Measurements from ENCODE around the gene MTMR12.

DNA sequence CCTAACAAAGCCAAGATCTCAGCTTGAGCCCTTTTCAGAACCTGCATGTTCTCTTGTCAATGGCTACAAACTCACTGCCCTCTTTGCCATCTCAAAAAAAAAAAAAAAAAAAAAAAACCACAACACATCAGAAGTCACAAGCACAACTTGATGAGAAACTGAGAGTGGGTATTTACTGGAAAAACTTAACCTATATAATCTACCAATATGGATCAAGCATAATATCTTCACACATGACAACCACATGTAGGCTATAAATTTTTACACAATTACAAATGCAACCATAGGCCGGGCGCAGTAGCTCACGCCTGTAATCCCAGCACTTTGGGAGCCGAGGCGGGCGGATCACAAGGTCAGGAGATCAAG lies 9.0 kb downstream of the MTMR12 start:
- no peak for TF ChIP-seq POLR2A (IDR thresholded peaks at IDR 0.05)
- TF ChIP-seq, protein P1, sequence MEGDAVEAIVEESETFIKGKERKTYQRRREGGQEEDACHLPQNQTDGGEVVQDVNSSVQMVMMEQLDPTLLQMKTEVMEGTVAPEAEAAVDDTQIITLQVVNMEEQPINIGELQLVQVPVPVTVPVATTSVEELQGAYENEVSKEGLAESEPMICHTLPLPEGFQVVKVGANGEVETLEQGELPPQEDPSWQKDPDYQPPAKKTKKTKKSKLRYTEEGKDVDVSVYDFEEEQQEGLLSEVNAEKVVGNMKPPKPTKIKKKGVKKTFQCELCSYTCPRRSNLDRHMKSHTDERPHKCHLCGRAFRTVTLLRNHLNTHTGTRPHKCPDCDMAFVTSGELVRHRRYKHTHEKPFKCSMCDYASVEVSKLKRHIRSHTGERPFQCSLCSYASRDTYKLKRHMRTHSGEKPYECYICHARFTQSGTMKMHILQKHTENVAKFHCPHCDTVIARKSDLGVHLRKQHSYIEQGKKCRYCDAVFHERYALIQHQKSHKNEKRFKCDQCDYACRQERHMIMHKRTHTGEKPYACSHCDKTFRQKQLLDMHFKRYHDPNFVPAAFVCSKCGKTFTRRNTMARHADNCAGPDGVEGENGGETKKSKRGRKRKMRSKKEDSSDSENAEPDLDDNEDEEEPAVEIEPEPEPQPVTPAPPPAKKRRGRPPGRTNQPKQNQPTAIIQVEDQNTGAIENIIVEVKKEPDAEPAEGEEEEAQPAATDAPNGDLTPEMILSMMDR (IDR thresholded peaks at IDR 0.05), result no peak
